A673 (cell line): ENCODE data around the gene TMEM54. TPM values are rescaled to one million over a fixed set of nuclear protein-coding genes. Genes with fewer than 3 reads are reported as not detected.

ENCODE experiments used
- BruUV-seq: library from RNA; stranded (reverse); fragments of 400-500 nt; replicated peaks from 2 replicates; lab custom pipeline; 2021; lab: Mats Ljungman, UMichigan
- CTCF ChIA-PET: fragments of 300-600 bp; sonication (Branson Sonifier 250); formaldehyde crosslinking; loops from one replicate; lab custom pipeline; 2022; ENCODE audit warnings: antibody characterized with exemption; lab: Charles Lee
- POLR2A ChIA-PET: fragments of 300-600 bp; sonication (Branson Sonifier 250); formaldehyde crosslinking; loops from one replicate; lab custom pipeline; 2022; ENCODE audit warnings: antibody characterized with exemption; ENCODE audit not compliant: low non-redundant PET; lab: Charles Lee
- DNase-seq: peaks from one replicate; pipeline ENCODE4 v3.0.0-alpha.2; 2015; ENCODE audit warnings: low spot score
- H3K27ac ChIP-seq: fragments of 200-600 bp; sonication (generic); 2 replicates; pipeline ENCODE4 v1.5.1; 2016; ENCODE audit warnings: mixed run types, low read depth, mild to moderate bottlenecking, mixed read lengths, antibody characterized with exemption, low read length; ENCODE audit not compliant: poor library complexity, severe bottlenecking
- H3K27me3 ChIP-seq: fragments of 200-600 bp; sonication (generic); replicated peaks from 2 replicates; pipeline ENCODE4 v1.6.1; 2017; ENCODE audit warnings: mixed run types, low read depth, mild to moderate bottlenecking, mixed read lengths, antibody characterized with exemption, low read length; ENCODE audit not compliant: insufficient read depth, poor library complexity
- H3K36me3 ChIP-seq: fragments of 200-600 bp; sonication (generic); 2 replicates; pipeline ENCODE4 v1.6.1; 2016; ENCODE audit warnings: mixed run types, mild to moderate bottlenecking, mixed read lengths, antibody characterized with exemption, low read length; ENCODE audit not compliant: insufficient read depth, poor library complexity, severe bottlenecking
- H3K4me1 ChIP-seq: fragments of 200-600 bp; sonication (generic); 2 replicates; pipeline ENCODE4 v1.6.1; 2017; ENCODE audit warnings: mixed run types, mild to moderate bottlenecking, mixed read lengths, antibody characterized with exemption, low read length; ENCODE audit not compliant: insufficient read depth, poor library complexity, severe bottlenecking
- H3K4me3 ChIP-seq: fragments of 200-600 bp; sonication (generic); 2 replicates; pipeline ENCODE4 v1.5.1; 2016; ENCODE audit warnings: low read depth, mixed run types, mild to moderate bottlenecking, mixed read lengths, low read length; ENCODE audit not compliant: poor library complexity, severe bottlenecking
- H3K9me3 ChIP-seq: fragments of 200-600 bp; sonication (generic); 2 replicates; pipeline ENCODE4 v1.6.1; 2016; ENCODE audit warnings: mixed run types, low read depth, mild to moderate bottlenecking, mixed read lengths, antibody characterized with exemption, low read length; ENCODE audit not compliant: poor library complexity, severe bottlenecking
- EZH2 ChIP-seq: fragments of 200-600 bp; sonication (generic); IDR thresholded peaks from 2 replicates; pipeline ENCODE4 v1.6.1; 2017; ENCODE audit warnings: borderline replicate concordance, low read depth, mild to moderate bottlenecking, mixed read lengths, antibody characterized with exemption, low read length; ENCODE audit not compliant: poor library complexity, severe bottlenecking
- intact Hi-C: fragments of 100-400 bp; cut with micrococcal nuclease; formaldehyde crosslinking; loops from one replicate; pipeline ENCODE4 v1.10.0; 2022; ENCODE audit not compliant: unreplicated experiment
- total RNA-seq: library from RNA; stranded (reverse); gene quantifications from 2 replicates; pipeline ENCODE4 v1.2.3, GENCODE V29; 2021
- TF ChIP-seq, protein P1 (sequence below): fragments of 300-800, 200-600 bp; sonication (generic); conservative IDR thresholded peaks from 2 replicates; pipeline ENCODE4 v1.5.1; 2017; ENCODE audit warnings: low read depth, mild to moderate bottlenecking, antibody characterized with exemption, low read length, moderate library complexity, mixed read lengths

The TMEM54 gene
- total RNA-seq, 1 experiment from 2014 or later = 3.2 TPM

DNA sequence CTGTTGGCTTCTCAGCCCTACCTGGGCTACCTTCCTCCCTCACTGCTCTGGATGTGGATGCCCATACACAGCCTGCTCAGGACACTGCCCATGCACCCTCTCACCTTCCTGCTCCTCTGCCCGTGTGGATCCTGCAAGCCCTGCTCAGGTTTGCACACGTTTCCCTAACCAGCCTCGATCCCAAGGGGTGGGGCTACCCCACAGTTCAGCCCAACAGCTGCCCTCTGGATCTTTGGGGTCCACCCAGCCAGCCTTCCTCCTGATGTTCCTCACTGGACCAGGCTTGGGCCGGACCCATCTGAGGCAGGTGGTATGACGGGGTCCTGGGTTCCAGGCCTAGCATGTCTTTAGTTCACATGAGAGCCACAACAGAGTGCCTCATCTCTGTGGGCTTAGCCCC is 4.7 kb downstream of the TMEM54 start:
- CTCF ChIA-PET = no interaction called here
- Histone ChIP-seq H3K27ac (no peak overlapping the region), H3K36me3 (no peaks in the 10 kb centered on the region), H3K4me3 (no peak overlapping the region), H3K4me1 (peaks cover 22% of the 10 kb centered on the region), H3K9me3 (no peaks in the 10 kb centered on the region), H3K27me3 (no peaks in the 10 kb centered on the region)
- no peak for DNase-seq
- no TSS peak for BruUV-seq
- TF ChIP-seq, protein P1, sequence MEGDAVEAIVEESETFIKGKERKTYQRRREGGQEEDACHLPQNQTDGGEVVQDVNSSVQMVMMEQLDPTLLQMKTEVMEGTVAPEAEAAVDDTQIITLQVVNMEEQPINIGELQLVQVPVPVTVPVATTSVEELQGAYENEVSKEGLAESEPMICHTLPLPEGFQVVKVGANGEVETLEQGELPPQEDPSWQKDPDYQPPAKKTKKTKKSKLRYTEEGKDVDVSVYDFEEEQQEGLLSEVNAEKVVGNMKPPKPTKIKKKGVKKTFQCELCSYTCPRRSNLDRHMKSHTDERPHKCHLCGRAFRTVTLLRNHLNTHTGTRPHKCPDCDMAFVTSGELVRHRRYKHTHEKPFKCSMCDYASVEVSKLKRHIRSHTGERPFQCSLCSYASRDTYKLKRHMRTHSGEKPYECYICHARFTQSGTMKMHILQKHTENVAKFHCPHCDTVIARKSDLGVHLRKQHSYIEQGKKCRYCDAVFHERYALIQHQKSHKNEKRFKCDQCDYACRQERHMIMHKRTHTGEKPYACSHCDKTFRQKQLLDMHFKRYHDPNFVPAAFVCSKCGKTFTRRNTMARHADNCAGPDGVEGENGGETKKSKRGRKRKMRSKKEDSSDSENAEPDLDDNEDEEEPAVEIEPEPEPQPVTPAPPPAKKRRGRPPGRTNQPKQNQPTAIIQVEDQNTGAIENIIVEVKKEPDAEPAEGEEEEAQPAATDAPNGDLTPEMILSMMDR = no peak
- TF ChIP-seq EZH2 = no peak
- intact Hi-C loops = no loop called here
- POLR2A ChIA-PET = no interaction called here

DNA sequence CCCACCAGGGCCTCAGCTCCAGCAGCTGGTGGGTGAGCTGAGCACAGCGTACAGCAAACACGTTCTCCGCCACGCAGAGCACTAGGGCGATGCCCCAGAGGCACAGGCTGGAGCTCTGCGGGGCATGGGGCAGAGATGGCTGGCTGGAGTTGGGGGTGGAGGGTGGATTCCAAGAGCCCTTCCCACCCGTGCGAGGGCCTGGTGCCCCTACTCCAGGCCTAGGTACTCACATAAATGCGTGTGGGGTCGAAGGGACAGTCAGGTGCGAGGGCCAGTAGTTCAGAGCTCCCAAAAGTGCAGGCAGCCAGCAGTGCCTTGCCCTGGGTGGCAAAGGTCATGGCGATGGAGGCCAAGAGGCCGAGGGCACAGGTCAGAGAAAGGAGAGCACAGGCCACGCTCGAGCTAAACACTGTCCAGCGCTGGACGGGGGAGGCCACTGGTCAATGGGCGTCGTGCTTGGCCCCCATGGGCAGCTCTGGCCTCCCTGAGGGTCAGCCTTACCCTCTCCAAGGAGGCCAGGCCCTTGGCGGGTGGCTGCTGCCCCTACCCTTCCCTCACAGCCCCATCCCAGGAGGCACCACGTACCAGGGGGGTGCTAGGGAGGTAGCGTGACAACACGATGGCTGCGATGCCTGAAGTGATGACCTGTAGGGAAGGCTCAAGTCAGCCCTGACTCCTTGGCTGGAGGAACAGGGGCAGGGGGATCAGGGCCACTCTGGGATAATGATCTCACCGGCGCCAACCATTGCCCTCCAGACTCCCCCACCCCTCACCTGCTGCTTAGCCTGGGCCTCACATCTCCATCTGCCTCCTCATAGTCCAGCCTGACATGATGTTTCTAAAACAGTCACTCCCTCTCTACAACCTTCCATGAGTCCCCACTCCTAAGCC is 5.6 kb downstream of the TMEM54 start:
- Histone ChIP-seq H3K4me3 (no peak overlapping the region), H3K27me3 (no peaks in the 10 kb centered on the region), H3K36me3 (no peaks in the 10 kb centered on the region), H3K27ac (no peak overlapping the region), H3K4me1 (peaks cover 17% of the 10 kb centered on the region), H3K9me3 (no peaks in the 10 kb centered on the region)
- no peak for TF ChIP-seq EZH2
- TF ChIP-seq, protein P1 = no peak
- ChIA-PET POLR2A (no interaction called here), CTCF (no interaction called here)
- BruUV-seq = no TSS peak
- intact Hi-C loops = no loop called here
- DNase-seq = no peak

DNA sequence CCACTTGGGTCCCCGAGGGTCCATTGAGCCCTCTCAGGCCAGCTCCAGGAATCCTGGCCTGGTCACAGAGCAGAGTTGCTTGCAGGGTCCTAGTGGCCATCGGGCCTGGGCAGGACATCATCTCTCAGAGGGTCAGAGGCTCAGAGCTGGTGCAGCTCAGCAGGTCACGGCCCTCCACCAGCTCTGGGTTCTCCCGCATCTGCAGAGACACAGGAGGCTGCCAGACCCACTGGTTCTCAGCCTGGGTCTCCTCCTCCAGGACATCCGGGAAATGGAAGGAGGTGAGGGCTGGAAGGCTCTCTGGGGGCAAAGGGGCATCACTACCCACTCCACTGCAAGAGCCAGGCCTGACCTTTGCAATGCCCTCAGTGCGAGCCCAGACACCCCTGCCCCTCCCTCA is 6.5 kb downstream of the TMEM54 start:
- no peak for TF ChIP-seq EZH2
- TF ChIP-seq, protein P1 = no peak
- intact Hi-C loops = no loop called here
- no TSS peak for BruUV-seq
- Histone ChIP-seq H3K36me3 (no peaks in the 10 kb centered on the region), H3K27ac (no peak overlapping the region), H3K9me3 (no peaks in the 10 kb centered on the region), H3K27me3 (no peaks in the 10 kb centered on the region), H3K4me3 (no peak overlapping the region), H3K4me1 (peaks cover 14% of the 10 kb centered on the region)
- ChIA-PET POLR2A (no interaction called here), CTCF (interaction anchor here (0.6 kb wide), 1 partner anchor 355 kb away, joined by 4 read pairs; the partner anchor contains the start of gene ZBTB8A)
- no peak for DNase-seq
